Liver (tissue), 2 donors: ENCODE measurements around the gene POU6F2.

Experiments used
- FOXA1 ChIP-seq: IDR thresholded peaks from 2 replicates; pipeline ENCODE4 v1.6.1; 2016; ENCODE audit warnings: antibody characterized with exemption
- YY1 ChIP-seq: IDR thresholded peaks from 2 replicates; pipeline ENCODE4 v1.6.1; 2016; ENCODE audit warnings: antibody characterized with exemption, mild to moderate bottlenecking
- TF ChIP-seq, protein P1 (sequence below): fragments of 150-350 bp; IDR thresholded peaks from 2 replicates; pipeline ENCODE4 v1.5.1; 2017; ENCODE audit warnings: improper control_type of control experiment, low read depth, low read length; ENCODE audit not compliant: missing input control
- donor health status: healthy.

DNA sequence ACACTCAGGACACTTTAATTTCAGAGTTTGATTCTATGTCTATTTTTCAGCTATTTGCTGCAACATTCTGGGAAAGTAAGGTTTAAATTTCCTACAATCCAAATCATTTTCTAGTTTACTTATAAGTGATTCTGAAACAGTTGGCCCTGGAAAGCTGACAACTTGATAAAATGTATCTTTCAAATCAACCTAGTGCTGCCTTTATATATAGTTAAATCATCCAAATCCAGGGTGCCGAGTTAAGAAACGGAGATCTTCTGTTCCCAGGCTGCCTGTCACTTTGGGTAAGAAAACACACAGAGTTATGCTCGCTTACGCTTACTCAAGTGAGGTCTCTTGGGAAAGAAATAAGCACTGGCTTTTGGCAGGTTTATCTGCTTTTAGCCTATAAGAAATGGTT lies 175.0 kb downstream of the POU6F2 start:
- TF ChIP-seq, protein P1, sequence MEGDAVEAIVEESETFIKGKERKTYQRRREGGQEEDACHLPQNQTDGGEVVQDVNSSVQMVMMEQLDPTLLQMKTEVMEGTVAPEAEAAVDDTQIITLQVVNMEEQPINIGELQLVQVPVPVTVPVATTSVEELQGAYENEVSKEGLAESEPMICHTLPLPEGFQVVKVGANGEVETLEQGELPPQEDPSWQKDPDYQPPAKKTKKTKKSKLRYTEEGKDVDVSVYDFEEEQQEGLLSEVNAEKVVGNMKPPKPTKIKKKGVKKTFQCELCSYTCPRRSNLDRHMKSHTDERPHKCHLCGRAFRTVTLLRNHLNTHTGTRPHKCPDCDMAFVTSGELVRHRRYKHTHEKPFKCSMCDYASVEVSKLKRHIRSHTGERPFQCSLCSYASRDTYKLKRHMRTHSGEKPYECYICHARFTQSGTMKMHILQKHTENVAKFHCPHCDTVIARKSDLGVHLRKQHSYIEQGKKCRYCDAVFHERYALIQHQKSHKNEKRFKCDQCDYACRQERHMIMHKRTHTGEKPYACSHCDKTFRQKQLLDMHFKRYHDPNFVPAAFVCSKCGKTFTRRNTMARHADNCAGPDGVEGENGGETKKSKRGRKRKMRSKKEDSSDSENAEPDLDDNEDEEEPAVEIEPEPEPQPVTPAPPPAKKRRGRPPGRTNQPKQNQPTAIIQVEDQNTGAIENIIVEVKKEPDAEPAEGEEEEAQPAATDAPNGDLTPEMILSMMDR, result no peak
- no peak for TF ChIP-seq FOXA1
- TF ChIP-seq YY1, result no peak
